ENCODE results near the gene TNFSF15. TPM values are rescaled to one million over a fixed set of nuclear protein-coding genes. Genes with fewer than 3 reads are reported as not detected.

Gene TNFSF15
- total and polyA plus RNA-seq, 5 donors = 0.02 to 0.03 TPM; not detected in 3

- Histone ChIP-seq H3K27ac (ENCODE audit: low read length) (no peak overlapping the region), H3K4me1 (ENCODE audit: control insufficient read depth, insufficient read depth, low read length) (no peaks in the 10 kb centered on the region), H3K27me3 (ENCODE audit: control insufficient read depth, insufficient read depth) (no peaks in the 10 kb centered on the region), H3K4me3 (ENCODE audit: low read length) (no peak overlapping the region), H3K9me3 (ENCODE audit: control insufficient read depth, low read length) (no peaks in the 10 kb centered on the region)
- DNase-seq (no peak), ATAC-seq (no peak)
- 69% methylated on average over 3 of the region's 3 CpGs for WGBS
- intact Hi-C loops (cut with DNase I) = no loop called here
These were observed 38.9 kb upstream of the TNFSF15 start for GRCh38 chr9:114844766-114845165.

- ATAC-seq (no peak), DNase-seq (no peak)
- intact Hi-C loops (cut with DNase I) = no loop called here
- H3K4me3 ChIP-seq (ENCODE audit: low read length) = no peak overlapping the region
- H3K27ac ChIP-seq (ENCODE audit: low read length) = no peak overlapping the region
- H3K9me3 ChIP-seq (ENCODE audit: control insufficient read depth, low read length) = no peaks in the 10 kb centered on the region
- H3K4me1 ChIP-seq (ENCODE audit: control insufficient read depth, insufficient read depth, low read length) = no peaks in the 10 kb centered on the region
- no peaks in the 10 kb centered on the region for H3K27me3 ChIP-seq (ENCODE audit: control insufficient read depth, insufficient read depth)
These were observed 32.1 kb upstream of the TNFSF15 start for GRCh38 chr9:114837923-114838322.

- no peak for ATAC-seq
- WGBS = 90% methylated on average over 3 of the region's 3 CpGs
- no peaks in the 10 kb centered on the region for H3K4me1 ChIP-seq (ENCODE audit: control insufficient read depth, insufficient read depth, low read length)
- DNase-seq = no peak
- H3K27ac ChIP-seq (ENCODE audit: low read length) = no peak overlapping the region
- H3K27me3 ChIP-seq (ENCODE audit: control insufficient read depth, insufficient read depth) = no peaks in the 10 kb centered on the region
- H3K9me3 ChIP-seq (ENCODE audit: control insufficient read depth, low read length) = no peaks in the 10 kb centered on the region
- intact Hi-C loops (cut with DNase I) = no loop called here
- no peak overlapping the region for H3K4me3 ChIP-seq (ENCODE audit: low read length)
These were observed 30.9 kb upstream of the TNFSF15 start for GRCh38 chr9:114836769-114837168.

- intact Hi-C loops (cut with DNase I) = no loop called here
- Histone ChIP-seq H3K27ac (ENCODE audit: low read length) (no peak overlapping the region), H3K4me3 (ENCODE audit: low read length) (no peak overlapping the region), H3K9me3 (ENCODE audit: control insufficient read depth, low read length) (no peaks in the 10 kb centered on the region), H3K27me3 (ENCODE audit: control insufficient read depth, insufficient read depth) (no peaks in the 10 kb centered on the region), H3K4me1 (ENCODE audit: control insufficient read depth, insufficient read depth, low read length) (no peaks in the 10 kb centered on the region)
- DNase-seq (no peak), ATAC-seq (no peak)
These were observed 28.5 kb upstream of the TNFSF15 start for GRCh38 chr9:114834386-114834785.

- WGBS = 62% methylated on average over 1 of the region's 1 CpG
- ATAC-seq = no peak
- Histone ChIP-seq H3K4me3 (ENCODE audit: low read length) (no peak overlapping the region), H3K27me3 (ENCODE audit: control insufficient read depth, insufficient read depth) (no peaks in the 10 kb centered on the region), H3K9me3 (ENCODE audit: control insufficient read depth, low read length) (no peaks in the 10 kb centered on the region), H3K27ac (ENCODE audit: low read length) (no peak overlapping the region), H3K4me1 (ENCODE audit: control insufficient read depth, insufficient read depth, low read length) (no peaks in the 10 kb centered on the region)
- DNase-seq = no peak
- intact Hi-C loops (cut with DNase I) = no loop called here
These were observed 24.7 kb upstream of the TNFSF15 start for GRCh38 chr9:114830546-114830945.

- no peak for ATAC-seq
These were observed 24.0 kb upstream of the TNFSF15 start for GRCh38 chr9:114829574-114830440.

GRCh38 chr9:114828303-114828650 lies 22.4 kb upstream of the TNFSF15 start:
- WGBS = 77% methylated on average over 3 of the region's 3 CpGs
- Histone ChIP-seq H3K27me3 (ENCODE audit: control insufficient read depth, insufficient read depth) (no peaks in the 10 kb centered on the region), H3K4me3 (ENCODE audit: low read length) (no peak overlapping the region), H3K9me3 (ENCODE audit: control insufficient read depth, low read length) (no peaks in the 10 kb centered on the region), H3K4me1 (ENCODE audit: control insufficient read depth, insufficient read depth, low read length) (no peaks in the 10 kb centered on the region), H3K27ac (ENCODE audit: low read length) (no peak overlapping the region)
- DNase-seq = no peak
- intact Hi-C loops (cut with DNase I) = no loop called here
- no peak for ATAC-seq

More at GRCh38 chr9:114829574-114830440, 24.0 kb upstream of the TNFSF15 start:
- no peak for DNase-seq
- intact Hi-C loops (cut with DNase I) = no loop called here
- Histone ChIP-seq H3K4me1 (ENCODE audit: control insufficient read depth, insufficient read depth, low read length) (no peaks in the 10 kb centered on the region), H3K27ac (ENCODE audit: low read length) (no peak overlapping the region), H3K27me3 (ENCODE audit: control insufficient read depth, insufficient read depth) (no peaks in the 10 kb centered on the region), H3K4me3 (ENCODE audit: low read length) (no peak overlapping the region), H3K9me3 (ENCODE audit: control insufficient read depth, low read length) (no peaks in the 10 kb centered on the region)
- WGBS = 64% methylated on average over 3 of the region's 3 CpGs

- Histone ChIP-seq H3K4me3 (ENCODE audit: low read length) (no peak overlapping the region), H3K27ac (ENCODE audit: low read length) (no peak overlapping the region), H3K9me3 (ENCODE audit: control insufficient read depth, low read length) (no peaks in the 10 kb centered on the region), H3K27me3 (ENCODE audit: control insufficient read depth, insufficient read depth) (no peaks in the 10 kb centered on the region), H3K4me1 (ENCODE audit: control insufficient read depth, insufficient read depth, low read length) (no peaks in the 10 kb centered on the region)
- DNase-seq (no peak), ATAC-seq (no peak)
- intact Hi-C loops (cut with DNase I) = no loop called here
- WGBS = 76% methylated on average over 2 of the region's 2 CpGs
These were observed 21.9 kb upstream of the TNFSF15 start for GRCh38 chr9:114827641-114828302.

- Histone ChIP-seq H3K27me3 (ENCODE audit: control insufficient read depth, insufficient read depth) (no peaks in the 10 kb centered on the region), H3K27ac (ENCODE audit: low read length) (no peak overlapping the region), H3K4me1 (ENCODE audit: control insufficient read depth, insufficient read depth, low read length) (no peaks in the 10 kb centered on the region), H3K4me3 (ENCODE audit: low read length) (no peak overlapping the region), H3K9me3 (ENCODE audit: control insufficient read depth, low read length) (no peaks in the 10 kb centered on the region)
- 70% methylated on average over 3 of the region's 3 CpGs for whole genome bisulfite sequencing
- DNase-seq (no peak), ATAC-seq (no peak)
- intact Hi-C loops (cut with DNase I) = no loop called here
These were observed 20.6 kb upstream of the TNFSF15 start for GRCh38 chr9:114826431-114826830.

- 58% methylated on average over 4 of the region's 4 CpGs for WGBS
- Histone ChIP-seq H3K27ac (ENCODE audit: low read length) (no peak overlapping the region), H3K4me3 (ENCODE audit: low read length) (no peak overlapping the region), H3K27me3 (ENCODE audit: control insufficient read depth, insufficient read depth) (no peaks in the 10 kb centered on the region), H3K4me1 (ENCODE audit: control insufficient read depth, insufficient read depth, low read length) (no peaks in the 10 kb centered on the region), H3K9me3 (ENCODE audit: control insufficient read depth, low read length) (no peaks in the 10 kb centered on the region)
- no peak for DNase-seq
- intact Hi-C loops (cut with DNase I) = no loop called here
- ATAC-seq = no peak
These were observed 19.4 kb upstream of the TNFSF15 start for GRCh38 chr9:114825126-114825795.

GRCh38 chr9:114824110-114824509 lies 18.3 kb upstream of the TNFSF15 start:
- Histone ChIP-seq H3K27me3 (ENCODE audit: control insufficient read depth, insufficient read depth) (no peaks in the 10 kb centered on the region), H3K9me3 (ENCODE audit: control insufficient read depth, low read length) (no peaks in the 10 kb centered on the region), H3K4me3 (ENCODE audit: low read length) (no peak overlapping the region), H3K27ac (ENCODE audit: low read length) (no peak overlapping the region), H3K4me1 (ENCODE audit: control insufficient read depth, insufficient read depth, low read length) (no peaks in the 10 kb centered on the region)
- intact Hi-C loops (cut with DNase I) = no loop called here
- ATAC-seq = no peak
- DNase-seq = no peak
- 29% methylated on average over 1 of the region's 1 CpG for WGBS
